SK-N-MC (cell line): ENCODE data around the gene MKX.

ENCODE experiments used
- DNase-seq: peaks from one replicate; pipeline ENCODE4 v3.0.0-alpha.2; 2011; ENCODE audit warnings: low read depth, low spot score
- H3K27ac ChIP-seq: fragments of 200-600 bp; sonication (generic); 2 replicates; pipeline ENCODE4 v1.5.1; 2016; ENCODE audit warnings: mixed run types
- H3K36me3 ChIP-seq: fragments of 200-600 bp; sonication (generic); 2 replicates; pipeline ENCODE4 v1.6.1; 2017; ENCODE audit warnings: antibody characterized with exemption, low read length, mixed read lengths; ENCODE audit not compliant: insufficient read depth
- H3K4me3 ChIP-seq: fragments of 200-600 bp; sonication (generic); 2 replicates; pipeline ENCODE4 v1.5.1; 2016
- H3K9ac ChIP-seq: fragments of 200-600 bp; sonication (generic); 2 replicates; pipeline ENCODE4 v1.8.0; 2017; ENCODE audit warnings: mixed run types, mixed read lengths; ENCODE audit not compliant: insufficient read length
- H3K9me3 ChIP-seq: fragments of 200-600 bp; sonication (generic); 2 replicates; pipeline ENCODE4 v1.6.1; 2017; ENCODE audit warnings: low read depth, mild to moderate bottlenecking, antibody characterized with exemption, low read length, moderate library complexity, mixed read lengths
- EZH2 ChIP-seq: fragments of 200-600 bp; sonication (generic); IDR thresholded peaks from one replicate; pipeline ENCODE4 v1.6.1; 2017; ENCODE audit warnings: antibody characterized with exemption
- FOXP2 ChIP-seq: optimal IDR thresholded peaks from 2 replicates; pipeline ENCODE3; 2011; ENCODE audit warnings: mild to moderate bottlenecking, moderate library complexity; ENCODE audit not compliant: insufficient read depth; ENCODE audit errors: extremely low read length, control extremely low read depth
- POLR2AphosphoS5 ChIP-seq: IDR thresholded peaks from 2 replicates; pipeline ENCODE4 v1.6.1; 2012; ENCODE audit warnings: mild to moderate bottlenecking, low read depth, low read length, borderline replicate concordance

Gene MKX

GRCh38 chr10:27724287-27724686, 21.3 kb downstream of the MKX start:
- H3K4me3 ChIP-seq: no peak overlapping the region
- DNase-seq: no peak
- H3K27ac ChIP-seq: peak overlapping the region; percentile 82
- no peak for TF ChIP-seq POLR2AphosphoS5
- no peak for TF ChIP-seq EZH2
- no peak for TF ChIP-seq FOXP2
- no peaks in the 10 kb centered on the region for H3K36me3 ChIP-seq
- no peaks in the 10 kb centered on the region for H3K9me3 ChIP-seq
- H3K9ac ChIP-seq: no peak overlapping the region

GRCh38 chr10:27723436-27723835, 22.2 kb downstream of the MKX start:
- peak overlapping the region; percentile 25; the same call in 1 of the 2 replicates for H3K4me3 ChIP-seq
- TF ChIP-seq EZH2 (no peak), POLR2AphosphoS5 (no peak), FOXP2 (no peak)
- no peaks in the 10 kb centered on the region for H3K9me3 ChIP-seq
- H3K9ac ChIP-seq: no peak overlapping the region
- DNase-seq: no peak
- H3K36me3 ChIP-seq: no peaks in the 10 kb centered on the region
- H3K27ac ChIP-seq: peak overlapping the region; percentile 82

GRCh38 chr10:27720529-27720928, 25.1 kb downstream of the MKX start:
- Histone ChIP-seq H3K36me3 (no peaks in the 10 kb centered on the region), H3K9ac (no peak overlapping the region)
- DNase-seq: no peak

GRCh38 chr10:27719052-27719451, 26.6 kb downstream of the MKX start:
- Histone ChIP-seq H3K36me3 (no peaks in the 10 kb centered on the region), H3K27ac (no peak overlapping the region), H3K9me3 (no peaks in the 10 kb centered on the region), H3K9ac (no peak overlapping the region), H3K4me3 (no peak overlapping the region)
- TF ChIP-seq EZH2: no peak
- TF ChIP-seq FOXP2: no peak
- TF ChIP-seq POLR2AphosphoS5: no peak
- no peak for DNase-seq

More at GRCh38 chr10:27720529-27720928, 25.1 kb downstream of the MKX start:
- TF ChIP-seq FOXP2 (no peak), EZH2 (no peak), POLR2AphosphoS5 (no peak)
- no peak overlapping the region for H3K27ac ChIP-seq
- no peaks in the 10 kb centered on the region for H3K9me3 ChIP-seq
- no peak overlapping the region for H3K4me3 ChIP-seq

- TF ChIP-seq FOXP2: no peak
- TF ChIP-seq EZH2: no peak
- no peak for TF ChIP-seq POLR2AphosphoS5
- DNase-seq: no peak
- no peak overlapping the region for H3K9ac ChIP-seq
- H3K36me3 ChIP-seq: no peaks in the 10 kb centered on the region
- H3K4me3 ChIP-seq: no peak overlapping the region
- H3K9me3 ChIP-seq: no peaks in the 10 kb centered on the region
- H3K27ac ChIP-seq: peak overlapping the region; percentile 76; the same call in 1 of the 2 replicates
Measured at GRCh38 chr10:27717861-27718260, 27.8 kb downstream of the MKX start.

GRCh38 chr10:27717224-27717623, 28.4 kb downstream of the MKX start:
- H3K4me3 ChIP-seq: peak overlapping the region; percentile 18; the same call in 1 of the 2 replicates
- TF ChIP-seq EZH2 (no peak), POLR2AphosphoS5 (no peak), FOXP2 (no peak)
- H3K27ac ChIP-seq: peak overlapping the region; percentile 76; the same call in 1 of the 2 replicates
- no peaks in the 10 kb centered on the region for H3K9me3 ChIP-seq
- H3K9ac ChIP-seq: no peak overlapping the region
- no peak for DNase-seq
- no peaks in the 10 kb centered on the region for H3K36me3 ChIP-seq

- TF ChIP-seq POLR2AphosphoS5 (no peak), EZH2 (no peak), FOXP2 (no peak)
- Histone ChIP-seq H3K9me3 (no peaks in the 10 kb centered on the region), H3K36me3 (no peaks in the 10 kb centered on the region), H3K9ac (no peak overlapping the region), H3K27ac (peak overlapping the region; percentile 76), H3K4me3 (no peak overlapping the region)
- DNase-seq: no peak
Measured at GRCh38 chr10:27716521-27716920, 29.1 kb downstream of the MKX start.

GRCh38 chr10:27715505-27715904, 30.1 kb downstream of the MKX start:
- no peak overlapping the region for H3K4me3 ChIP-seq
- H3K36me3 ChIP-seq: no peaks in the 10 kb centered on the region
- no peak for DNase-seq
- TF ChIP-seq EZH2 (no peak), POLR2AphosphoS5 (no peak), FOXP2 (no peak)
- H3K27ac ChIP-seq: 0 out of 2 replicates have a peak overlapping the region, but pooled peaks have one; percentile 92
- H3K9ac ChIP-seq: no peak overlapping the region
- no peaks in the 10 kb centered on the region for H3K9me3 ChIP-seq

GRCh38 chr10:27714349-27714748, 31.3 kb downstream of the MKX start:
- DNase-seq: no peak
- no peak for TF ChIP-seq EZH2
- no peak for TF ChIP-seq POLR2AphosphoS5
- TF ChIP-seq FOXP2: no peak
- H3K27ac ChIP-seq: peak overlapping the region; percentile 92
- no peaks in the 10 kb centered on the region for H3K36me3 ChIP-seq
- peak overlapping the region; percentile 66 for H3K4me3 ChIP-seq
- H3K9me3 ChIP-seq: no peaks in the 10 kb centered on the region
- H3K9ac ChIP-seq: peak overlapping the region; percentile 47
